Ishikawa (cell line): Measurements from ENCODE around the gene MYF6.

Experiments
- CEBPB ChIP-seq: IDR thresholded peaks from 2 replicates; pipeline ENCODE4 v1.6.1; 2012
- CREB1 ChIP-seq: IDR thresholded peaks from 2 replicates; pipeline ENCODE4 v1.6.1; 2012; ENCODE audit warnings: low read depth
- EGR1 ChIP-seq: IDR thresholded peaks from 2 replicates; pipeline ENCODE4 v1.6.1; 2012
- EP300 ChIP-seq: IDR thresholded peaks from 2 replicates; pipeline ENCODE4 v1.6.1; 2012; ENCODE audit warnings: borderline replicate concordance
- FOXM1 ChIP-seq: IDR thresholded peaks from 2 replicates; pipeline ENCODE4 v1.6.1; 2012; ENCODE audit warnings: low read depth, borderline replicate concordance
- REST ChIP-seq: IDR thresholded peaks from 2 replicates; pipeline ENCODE4 v1.6.1; 2012; ENCODE audit warnings: low read depth, mild to moderate bottlenecking
- TEAD4 ChIP-seq: IDR thresholded peaks from 2 replicates; pipeline ENCODE4 v1.6.1; 2012
- TF ChIP-seq, protein P1 (sequence below): IDR thresholded peaks from 2 replicates; pipeline ENCODE4 v1.6.1; 2012

GRCh38 chr12:80721326-80721725 lies 13.9 kb downstream of the MYF6 start:
- TF ChIP-seq EGR1, result no peak
- TF ChIP-seq EP300, result no peak
- TF ChIP-seq CEBPB, result no peak
- TF ChIP-seq CREB1, result no peak
- TF ChIP-seq, protein P1, sequence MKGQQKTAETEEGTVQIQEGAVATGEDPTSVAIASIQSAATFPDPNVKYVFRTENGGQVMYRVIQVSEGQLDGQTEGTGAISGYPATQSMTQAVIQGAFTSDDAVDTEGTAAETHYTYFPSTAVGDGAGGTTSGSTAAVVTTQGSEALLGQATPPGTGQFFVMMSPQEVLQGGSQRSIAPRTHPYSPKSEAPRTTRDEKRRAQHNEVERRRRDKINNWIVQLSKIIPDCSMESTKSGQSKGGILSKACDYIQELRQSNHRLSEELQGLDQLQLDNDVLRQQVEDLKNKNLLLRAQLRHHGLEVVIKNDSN, result no peak
- TF ChIP-seq FOXM1, result no peak
- TF ChIP-seq TEAD4, result no peak
- TF ChIP-seq REST, result no peak
